Bronchial epithelial cell (primary cell): Measurements from ENCODE around the gene G3BP1. TPM values are rescaled to one million over a fixed set of nuclear protein-coding genes. Genes with fewer than 3 reads are reported as not detected.

Experiments used
- DNase-seq: peaks from one replicate; pipeline ENCODE4 v3.0.0-alpha.2; 2010; ENCODE audit warnings: low read depth
- FAIRE-seq: peaks from 2 replicates; lab custom pipeline; 2011; peaks lifted over from hg19 to GRCh38; lab: Jason Lieb, UNC
- H3K27me3 ChIP-seq: 2 replicates; pipeline ENCODE4 v1.5.1; 2011; ENCODE audit warnings: low read length; ENCODE audit not compliant: control insufficient read depth, insufficient read depth
- H3K36me3 ChIP-seq: 2 replicates; pipeline ENCODE4 v1.5.1; 2011; ENCODE audit warnings: low read length; ENCODE audit not compliant: control insufficient read depth, insufficient read depth
- H3K4me3 ChIP-seq: 2 replicates; pipeline ENCODE4 v1.5.1; 2011; ENCODE audit warnings: mild to moderate bottlenecking, low read depth, low read length, control low read depth
- CTCF ChIP-seq: IDR thresholded peaks from 2 replicates; pipeline ENCODE4 v1.5.1; 2011; ENCODE audit warnings: mild to moderate bottlenecking, moderate library complexity, low read length, control low read depth, inconsistent platforms; ENCODE audit not compliant: insufficient read depth, severe bottlenecking
- total RNA-seq: library from RNA; depleted of rRNA; stranded (reverse); fragments of >200 nt; gene quantifications from 2 replicates; pipeline ENCODE4 v1.2.1, GENCODE V29; 2014

G3BP1 gene
- total RNA-seq, 1 donor from 2014 or later, result 242 TPM

GRCh38 chr5:151812757-151813309 lies 41.1 kb downstream of the G3BP1 start:
- Histone ChIP-seq H3K36me3 (peaks cover 7% of the 10 kb centered on the region), H3K4me3 (no peak overlapping the region), H3K27me3 (no peaks in the 10 kb centered on the region)
- no peak for TF ChIP-seq CTCF
- DNase-seq (no peak), FAIRE-seq (no peak)

- peaks cover 3% of the 10 kb centered on the region for H3K36me3 ChIP-seq
These were observed 43.3 kb downstream of the G3BP1 start for GRCh38 chr5:151815051-151815450.

GRCh38 chr5:151819830-151820229 lies 48.1 kb downstream of the G3BP1 start:
- no peak for TF ChIP-seq CTCF
- no peak for DNase-seq
- no peak overlapping the region for H3K4me3 ChIP-seq
- peaks cover 2% of the 10 kb centered on the region for H3K36me3 ChIP-seq
- no peak for FAIRE-seq
- no peaks in the 10 kb centered on the region for H3K27me3 ChIP-seq

More at GRCh38 chr5:151815051-151815450, 43.3 kb downstream of the G3BP1 start:
- Histone ChIP-seq H3K27me3 (no peaks in the 10 kb centered on the region), H3K4me3 (no peak overlapping the region)
- TF ChIP-seq CTCF, result no peak
- FAIRE-seq (no peak), DNase-seq (no peak)

GRCh38 chr5:151820271-151820670 lies 48.5 kb downstream of the G3BP1 start:
- Histone ChIP-seq H3K4me3 (no peak overlapping the region), H3K36me3 (peaks cover 2% of the 10 kb centered on the region), H3K27me3 (no peaks in the 10 kb centered on the region)
- DNase-seq (no peak), FAIRE-seq (no peak)
- TF ChIP-seq CTCF, result no peak

GRCh38 chr5:151820903-151821302 lies 49.1 kb downstream of the G3BP1 start:
- peaks cover 2% of the 10 kb centered on the region for H3K36me3 ChIP-seq
- TF ChIP-seq CTCF, result no peak
- H3K27me3 ChIP-seq, result no peaks in the 10 kb centered on the region
- H3K4me3 ChIP-seq, result no peak overlapping the region
- FAIRE-seq (no peak), DNase-seq (no peak)

- DNase-seq (no peak), FAIRE-seq (no peak)
- Histone ChIP-seq H3K27me3 (no peaks in the 10 kb centered on the region), H3K36me3 (peaks cover 2% of the 10 kb centered on the region), H3K4me3 (no peak overlapping the region)
- no peak for TF ChIP-seq CTCF
These were observed 50.4 kb downstream of the G3BP1 start for GRCh38 chr5:151822141-151822540.
